ENCODE results near the gene SLC39A1. TPM values are rescaled to one million over a fixed set of nuclear protein-coding genes. Genes with fewer than 3 reads are reported as not detected.
"Not testable (repeated sequence)": the region's sequence is repeated elsewhere in the genome, so short reads cannot be mapped to it uniquely, and the experiment has no call there.

Gene SLC39A1
- total RNA-seq, 1 experiment from 2014 or later = 204 TPM

- POLR2A ChIA-PET, ATAC-seq: not testable (repeated sequence)
- H3K36me3 Mint-ChIP-seq = peaks cover 25% of the 10 kb centered on the region
Observed at GRCh38 chr1:153981735-153982134, 18.4 kb upstream of the SLC39A1 start.

GRCh38 chr1:153979091-153979490, 15.8 kb upstream of the SLC39A1 start:
- peaks cover 46% of the 10 kb centered on the region for H3K36me3 Mint-ChIP-seq
- H3K4me3 Mint-ChIP-seq = peak overlapping the region; percentile 98
- H3K9me3 Mint-ChIP-seq; H3K27me3 Mint-ChIP-seq (ENCODE audit: low read depth); DNase-seq (ENCODE audit: low spot score); ATAC-seq: not testable (repeated sequence)
- H3K4me1 Mint-ChIP-seq = peaks cover 29% of the 10 kb centered on the region
- POLR2A ChIA-PET = interaction anchor here (3.0 kb wide), 1 partner anchor 12 kb away, joined by 55 read pairs; the partner anchor contains the start of gene CREB3L4
- CTCF ChIA-PET = interaction anchor here (2.1 to 4.3 kb wide), 2 partner anchors 12 to 33 kb away, joined by 15 to 26 read pairs; partner anchors contain the start of genes CREB3L4 and DENND4B
- 0 out of 2 replicates have a peak overlapping the region, but pooled peaks have one; percentile 94 for H3K27ac Mint-ChIP-seq

More at GRCh38 chr1:153981735-153982134, 18.4 kb upstream of the SLC39A1 start:
- CTCF ChIA-PET; H3K9me3 Mint-ChIP-seq; H3K4me3 Mint-ChIP-seq; DNase-seq (ENCODE audit: low spot score); H3K27ac Mint-ChIP-seq; H3K27me3 Mint-ChIP-seq (ENCODE audit: low read depth): not testable (repeated sequence)
- peaks cover 30% of the 10 kb centered on the region for H3K4me1 Mint-ChIP-seq

- H3K4me3 Mint-ChIP-seq = peak overlapping the region; percentile 98
- peaks cover 31% of the 10 kb centered on the region for H3K4me1 Mint-ChIP-seq
- no peaks in the 10 kb centered on the region for H3K9me3 Mint-ChIP-seq
- ATAC-seq (no peak), DNase-seq (ENCODE audit: low spot score) (no peak)
- TF ChIP-seq ARID4B (CRISPR knock-in tag; IDR thresholded peaks at IDR 0.05; ENCODE audit: borderline replicate concordance) = no peak
- TF ChIP-seq ATF2 (CRISPR knock-in tag; IDR thresholded peaks at IDR 0.05; ENCODE audit: borderline replicate concordance, low read depth) = no peak
- TF ChIP-seq GTF2I (CRISPR knock-in tag; conservative IDR thresholded peaks at IDR 0.05) = no peak
- TF ChIP-seq RELA (CRISPR knock-in tag; IDR thresholded peaks at IDR 0.05; ENCODE audit: borderline replicate concordance) = no peak
- TF ChIP-seq PREB (CRISPR knock-in tag; IDR thresholded peaks at IDR 0.05; ENCODE audit: borderline replicate concordance) = no peak
- TF ChIP-seq CTCF (IDR thresholded peaks at IDR 0.05) = no peak
- TF ChIP-seq OVOL2 (CRISPR knock-in tag; IDR thresholded peaks at IDR 0.05; ENCODE audit: borderline replicate concordance) = no peak
- no peak for TF ChIP-seq ZNF671 (CRISPR knock-in tag; IDR thresholded peaks at IDR 0.05)
- no peak for TF ChIP-seq AR (CRISPR knock-in tag; IDR thresholded peaks at IDR 0.05)
- no peak for TF ChIP-seq ESRRA (CRISPR knock-in tag; IDR thresholded peaks at IDR 0.05; ENCODE audit: borderline replicate concordance)
- TF ChIP-seq TEAD1 (CRISPR knock-in tag; IDR thresholded peaks at IDR 0.05) = no peak
- no peak for TF ChIP-seq JAZF1 (CRISPR knock-in tag; IDR thresholded peaks at IDR 0.05)
- no peak for TF ChIP-seq ZNF121 (CRISPR knock-in tag; IDR thresholded peaks at IDR 0.05)
- TF ChIP-seq ZNF219 (CRISPR knock-in tag; IDR thresholded peaks at IDR 0.05; ENCODE audit: borderline replicate concordance) = no peak
- H3K27ac Mint-ChIP-seq = peak overlapping the region; percentile 94
- CTCF ChIA-PET = interaction anchor here (1.1 to 4.3 kb wide), 6 partner anchors 8 to 180 kb away, joined by 3 to 26 read pairs (median 10); partner anchors contain the start of genes CREB3L4, DENND4B, RAB13 and RPS27
- H3K36me3 Mint-ChIP-seq = peaks cover 49% of the 10 kb centered on the region
- H3K27me3 Mint-ChIP-seq (ENCODE audit: low read depth) = no peaks in the 10 kb centered on the region
- POLR2A ChIA-PET = interaction anchor here (1.0 to 3.1 kb wide), 8 partner anchors 8 to 344 kb away, joined by 3 to 55 read pairs (median 6); partner anchors contain the start of genes CHTOP, CREB3L4, RAB13 and RPS27
Observed at GRCh38 chr1:153978274-153978909, 15.1 kb upstream of the SLC39A1 start.
